ENCODE results near the gene UXS1.

GRCh38 chr2:106156305-106157296, 37.5 kb downstream of the UXS1 start:
- no peak for TF ChIP-seq EP300 (IDR thresholded peaks at IDR 0.05; ENCODE audit: borderline replicate concordance)
- TF ChIP-seq RAD21 (IDR thresholded peaks at IDR 0.05; ENCODE audit: low read depth), result no peak
- no peak for TF ChIP-seq CREB1 (IDR thresholded peaks at IDR 0.05; ENCODE audit: low read depth)
- TF ChIP-seq USF1 (IDR thresholded peaks at IDR 0.05), result no peak
- no peak for TF ChIP-seq ZBTB7A (IDR thresholded peaks at IDR 0.05; ENCODE audit: low read depth)
- TF ChIP-seq REST (IDR thresholded peaks at IDR 0.05; ENCODE audit: low read depth), result no peak
- TF ChIP-seq TEAD4 (IDR thresholded peaks at IDR 0.05), result no peak
- TF ChIP-seq MAX (IDR thresholded peaks at IDR 0.05), result no peak
- TF ChIP-seq YY1 (IDR thresholded peaks at IDR 0.05; ENCODE audit: low read depth), result no peak
- no peak for TF ChIP-seq TCF12 (IDR thresholded peaks at IDR 0.05; ENCODE audit: low read depth)
- no peak for TF ChIP-seq TAF1 (IDR thresholded peaks at IDR 0.05; ENCODE audit: low read depth)
- TF ChIP-seq CEBPB (IDR thresholded peaks at IDR 0.05), result no peak
